GM19099 (cell line): ENCODE data around the gene RDM1.

Experiments used
- POLR2A ChIP-seq: IDR thresholded peaks from 3 replicates; pipeline ENCODE4 v1.6.1; 2011; ENCODE audit warnings: low read depth; ENCODE audit not compliant: insufficient read length; ENCODE audit errors: extremely low read depth

The RDM1 gene

GRCh38 chr17:35912339-35912912 lies 18.1 kb downstream of the RDM1 start:
- no peak for TF ChIP-seq POLR2A

- TF ChIP-seq POLR2A: no peak
Observed at GRCh38 chr17:35909408-35909807, 21.2 kb downstream of the RDM1 start.

GRCh38 chr17:35907691-35908090 lies 22.9 kb downstream of the RDM1 start:
- no peak for TF ChIP-seq POLR2A

DNA sequence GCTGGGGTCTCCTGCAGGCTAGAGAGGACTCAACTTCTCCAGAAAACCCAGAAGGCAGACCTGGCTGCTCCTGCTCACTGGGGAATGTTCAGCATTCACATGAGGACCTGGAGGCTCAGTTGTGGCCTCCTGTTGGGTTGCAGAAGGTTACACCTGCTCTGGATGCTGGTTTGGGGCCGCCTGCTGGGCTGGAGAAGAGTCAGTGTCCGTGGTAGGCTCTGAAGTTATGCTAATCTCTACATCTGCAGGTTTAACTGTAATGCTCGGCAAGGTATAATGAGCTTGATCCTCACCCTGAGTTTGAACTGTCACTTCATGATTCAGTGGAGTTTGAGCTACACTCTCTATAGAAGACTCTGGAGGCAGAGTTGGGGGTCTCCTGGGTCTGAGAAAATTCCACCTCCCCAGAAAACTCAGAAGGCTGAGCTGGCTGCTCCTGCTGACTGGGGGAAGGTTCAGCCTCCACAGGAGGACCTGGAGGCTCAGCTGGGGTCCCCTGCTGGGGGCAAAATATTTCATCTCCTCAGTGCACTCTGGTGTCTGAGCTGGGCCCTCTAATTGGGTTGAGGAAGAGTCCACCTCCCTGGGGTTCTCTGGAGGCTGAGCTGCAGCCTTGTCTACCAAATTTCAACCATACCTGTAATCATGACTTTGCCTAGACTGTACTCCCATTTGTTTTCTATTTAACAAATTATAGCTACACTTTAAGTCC lies 23.5 kb downstream of the RDM1 start:
- TF ChIP-seq POLR2A: no peak

GRCh38 chr17:35906191-35906925 lies 24.2 kb downstream of the RDM1 start:
- no peak for TF ChIP-seq POLR2A

DNA sequence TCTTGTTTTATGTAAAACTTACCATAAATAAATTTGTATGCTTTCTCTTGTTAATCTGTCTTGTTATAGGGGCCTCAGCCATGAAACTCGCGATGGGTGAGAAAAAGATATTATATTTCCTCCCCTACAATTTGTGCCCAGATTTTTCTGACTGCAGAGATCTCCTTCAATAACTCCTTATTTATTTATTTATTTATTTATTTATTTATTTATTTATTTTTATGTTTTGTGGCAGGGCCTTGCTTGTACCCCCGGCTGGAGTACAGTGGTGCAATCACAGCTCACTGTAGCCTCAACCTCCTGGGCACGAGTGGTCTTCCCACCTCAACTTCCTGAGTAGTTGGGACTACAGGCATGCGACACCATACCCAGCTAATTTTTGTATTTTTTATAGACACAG lies 27.1 kb downstream of the RDM1 start:
- TF ChIP-seq POLR2A: no peak

DNA sequence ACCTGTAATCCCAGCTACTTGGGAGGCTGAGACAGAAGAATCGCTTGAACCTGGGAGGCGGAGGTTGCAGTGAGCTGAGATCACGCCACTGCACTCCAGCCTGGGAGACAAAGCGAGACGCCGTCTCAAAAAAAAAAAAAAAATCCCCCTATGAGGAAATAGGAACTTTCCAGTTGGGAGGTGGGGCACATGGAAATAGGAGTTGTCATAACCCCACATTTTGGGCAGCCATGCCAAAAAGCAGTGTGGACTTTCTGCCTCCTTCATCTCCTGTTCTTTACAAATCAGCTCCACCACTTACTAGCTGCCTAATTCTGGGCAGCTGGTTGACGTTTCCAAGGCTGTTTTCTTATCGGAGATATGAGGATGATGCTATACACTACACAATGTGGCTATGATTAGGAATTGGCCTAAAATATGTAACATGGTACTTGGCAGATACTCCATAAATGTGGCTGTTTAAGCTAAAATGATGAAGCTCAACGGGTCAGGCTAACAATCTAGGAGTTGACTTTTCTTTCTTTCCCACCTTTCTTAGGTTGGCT lies 28.9 kb downstream of the RDM1 start:
- no peak for TF ChIP-seq POLR2A

- no peak for TF ChIP-seq POLR2A
Observed at GRCh38 chr17:35900708-35901480, 29.7 kb downstream of the RDM1 start.

DNA sequence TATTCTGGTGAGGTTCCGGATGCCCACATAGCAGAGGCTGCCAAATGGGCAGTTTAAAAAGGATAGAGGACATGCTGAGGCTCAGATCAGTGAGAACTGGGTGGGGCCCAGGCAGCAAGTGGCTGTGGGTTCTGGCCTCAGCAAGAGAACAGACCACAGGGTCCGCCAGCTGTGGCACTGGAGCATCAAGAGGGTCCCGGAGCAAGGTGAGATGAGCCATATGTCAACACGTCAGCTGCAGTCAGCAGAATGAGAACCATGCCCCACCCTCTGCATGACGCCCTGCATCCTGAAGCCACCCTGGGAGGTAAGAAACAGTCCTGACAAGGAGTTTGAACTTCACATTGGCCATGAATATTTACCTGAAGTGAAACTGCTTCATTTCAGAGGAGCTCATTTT lies 30.3 kb downstream of the RDM1 start:
- no peak for TF ChIP-seq POLR2A

DNA sequence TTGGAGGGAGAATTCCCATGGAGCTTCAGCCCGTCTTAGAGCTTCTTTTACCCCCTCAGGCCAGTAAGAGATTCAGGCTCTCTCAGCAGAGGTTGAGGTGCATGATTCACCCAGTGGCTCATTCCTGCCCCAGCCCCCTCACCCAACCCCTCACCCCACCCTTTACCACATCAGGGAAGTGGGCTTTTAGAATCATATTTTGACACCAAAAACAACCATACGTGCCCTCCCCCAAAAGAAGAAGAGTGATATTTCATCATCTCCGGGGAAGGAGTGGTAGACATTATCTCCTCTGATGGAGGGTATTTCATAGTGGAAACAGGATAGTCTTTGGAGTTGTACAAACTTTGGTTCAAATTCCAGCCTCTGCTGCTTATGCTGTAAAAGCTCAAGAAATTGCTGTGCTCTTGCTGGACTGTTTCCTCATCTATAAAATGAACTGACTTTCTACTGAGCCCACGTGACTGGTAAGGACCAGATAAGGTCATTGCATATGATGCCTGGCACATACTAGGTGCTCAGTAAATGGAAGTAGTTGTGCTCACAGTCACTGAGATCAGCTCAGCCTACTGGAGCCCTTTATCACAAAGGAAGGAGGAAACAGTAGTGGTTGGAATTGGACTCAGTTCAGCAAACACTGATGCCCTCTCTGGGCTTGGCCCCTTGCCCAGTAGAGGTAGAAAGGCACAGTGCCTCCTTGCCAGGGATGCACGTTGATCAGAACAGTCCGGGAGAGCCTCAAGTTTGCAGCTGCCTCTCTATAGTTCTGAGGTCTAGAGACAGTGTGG lies 32.1 kb downstream of the RDM1 start:
- no peak for TF ChIP-seq POLR2A

GRCh38 chr17:35895636-35896587 lies 34.7 kb downstream of the RDM1 start:
- no peak for TF ChIP-seq POLR2A

DNA sequence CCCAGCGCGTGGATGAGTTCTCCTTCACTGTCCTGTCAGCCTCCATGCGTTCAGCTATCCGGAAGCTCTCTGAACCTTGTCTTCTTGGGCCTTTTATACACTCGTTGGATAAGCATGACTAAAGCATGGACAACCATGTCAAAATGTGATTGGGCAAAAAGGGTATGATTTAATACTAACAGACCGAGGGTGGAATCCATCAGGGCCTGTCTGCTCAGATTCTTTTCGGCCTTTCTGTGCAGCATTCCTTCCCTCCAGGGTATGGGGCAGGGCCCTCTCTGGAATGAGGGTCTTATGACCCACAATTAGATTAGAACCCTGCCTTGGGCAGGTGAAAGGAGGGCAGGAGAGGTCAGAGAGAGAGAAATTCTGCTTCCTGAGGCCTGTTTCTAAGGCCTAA lies 36.4 kb downstream of the RDM1 start:
- TF ChIP-seq POLR2A: no peak

GRCh38 chr17:35893751-35894150 lies 36.8 kb downstream of the RDM1 start:
- TF ChIP-seq POLR2A: no peak
